ENCODE results near the gene NRF1.
"Not testable (repeated sequence)": the region's sequence is repeated elsewhere in the genome, so short reads cannot be mapped to it uniquely, and the experiment has no call there.

Gene NRF1

DNA sequence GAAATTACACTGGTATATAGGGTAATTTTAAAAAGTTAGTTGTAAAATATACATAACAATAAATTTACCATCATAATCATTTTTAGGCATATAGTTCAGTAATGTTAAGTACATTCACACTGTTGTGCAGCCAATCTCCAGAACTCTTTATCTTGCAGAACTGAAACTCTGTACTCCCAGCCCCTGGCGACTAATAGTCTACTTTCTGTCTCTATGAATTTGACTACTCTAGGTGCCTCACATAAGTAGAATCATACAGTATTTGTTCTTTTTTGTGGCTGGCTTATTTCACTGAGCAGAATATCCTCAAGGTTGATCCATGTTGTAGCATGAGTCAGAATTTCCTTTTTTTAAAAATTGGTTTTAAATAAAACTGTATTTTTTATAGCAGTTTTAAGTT lies 41.4 kb downstream of the NRF1 start:
- Histone ChIP-seq H3K9me3 (ENCODE audit: control insufficient read depth, low read depth, low read length) (no peaks in the 10 kb centered on the region), H3K27ac (ENCODE audit: low read length) (no peak overlapping the region), H3K4me1 (ENCODE audit: control insufficient read depth, low read depth, low read length) (peaks cover 20% of the 10 kb centered on the region), H3K27me3 (ENCODE audit: control insufficient read depth, insufficient read depth, low read length) (no peaks in the 10 kb centered on the region), H3K4me3 (ENCODE audit: low read length) (no peak overlapping the region), H3K36me3 (ENCODE audit: control insufficient read depth, low read depth, low read length) (peaks cover 9% of the 10 kb centered on the region), H3K9ac (ENCODE audit: low read length) (no peak overlapping the region)

- Histone ChIP-seq H3K9ac (ENCODE audit: low read length) (no peak overlapping the region), H3K4me3 (ENCODE audit: low read length) (no peak overlapping the region), H3K4me1 (ENCODE audit: control insufficient read depth, low read depth, low read length) (peaks cover 4% of the 10 kb centered on the region), H3K27ac (ENCODE audit: low read length) (no peak overlapping the region), H3K27me3 (ENCODE audit: control insufficient read depth, insufficient read depth, low read length) (no peaks in the 10 kb centered on the region), H3K9me3 (ENCODE audit: control insufficient read depth, low read depth, low read length) (peaks cover 2% of the 10 kb centered on the region), H3K36me3 (ENCODE audit: control insufficient read depth, low read depth, low read length) (peaks cover 22% of the 10 kb centered on the region)
These were observed 44.3 kb downstream of the NRF1 start for GRCh38 chr7:129655811-129656210.

- H3K9me3 ChIP-seq (ENCODE audit: control insufficient read depth, low read depth, low read length): peaks cover 11% of the 10 kb centered on the region
- H3K27ac ChIP-seq (ENCODE audit: low read length): no peak overlapping the region
- peaks cover 26% of the 10 kb centered on the region for H3K36me3 ChIP-seq (ENCODE audit: control insufficient read depth, low read depth, low read length)
- H3K4me1 ChIP-seq (ENCODE audit: control insufficient read depth, low read depth, low read length): no peaks in the 10 kb centered on the region
- no peak overlapping the region for H3K4me3 ChIP-seq (ENCODE audit: low read length)
- H3K27me3 ChIP-seq (ENCODE audit: control insufficient read depth, insufficient read depth, low read length): no peaks in the 10 kb centered on the region
- H3K9ac ChIP-seq (ENCODE audit: low read length): no peak overlapping the region
These were observed 45.8 kb downstream of the NRF1 start for GRCh38 chr7:129657363-129657762.

- H3K9me3 ChIP-seq (ENCODE audit: control insufficient read depth, low read depth, low read length): peaks cover 11% of the 10 kb centered on the region
- H3K27me3 ChIP-seq (ENCODE audit: control insufficient read depth, insufficient read depth, low read length); H3K9ac ChIP-seq (ENCODE audit: low read length); H3K4me1 ChIP-seq (ENCODE audit: control insufficient read depth, low read depth, low read length); H3K4me3 ChIP-seq (ENCODE audit: low read length); H3K27ac ChIP-seq (ENCODE audit: low read length): not testable (repeated sequence)
- peaks cover 26% of the 10 kb centered on the region for H3K36me3 ChIP-seq (ENCODE audit: control insufficient read depth, low read depth, low read length)
These were observed 48.4 kb downstream of the NRF1 start for GRCh38 chr7:129659907-129660306.

DNA sequence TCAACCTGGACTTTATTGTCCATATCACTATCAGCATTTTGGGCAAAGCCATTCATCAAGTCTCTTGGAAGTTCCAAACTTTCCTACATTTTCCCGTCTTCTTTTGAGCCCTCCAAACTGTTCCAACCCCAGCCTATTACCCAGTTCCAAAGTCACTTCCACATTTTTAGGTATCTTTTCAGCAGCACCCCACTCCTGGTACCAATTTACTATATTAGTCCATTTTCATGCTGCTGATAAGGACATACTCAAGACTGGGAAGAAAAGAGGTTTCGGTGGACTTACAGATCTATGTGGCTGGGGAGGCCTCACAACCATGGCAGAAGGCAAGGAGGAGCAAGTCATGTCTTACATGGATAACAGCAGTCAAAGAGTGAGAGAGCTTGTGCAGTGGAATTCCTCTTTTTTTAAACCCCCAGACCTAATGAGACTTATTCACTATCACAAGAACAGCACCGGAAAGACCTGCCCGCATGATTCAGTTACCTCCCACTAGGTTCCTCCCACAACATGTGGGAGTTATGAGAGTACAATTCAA lies 50.2 kb downstream of the NRF1 start:
- Histone ChIP-seq H3K9me3 (ENCODE audit: control insufficient read depth, low read depth, low read length) (peaks cover 11% of the 10 kb centered on the region), H3K9ac (ENCODE audit: low read length) (no peak overlapping the region), H3K4me1 (ENCODE audit: control insufficient read depth, low read depth, low read length) (no peaks in the 10 kb centered on the region), H3K27ac (ENCODE audit: low read length) (no peak overlapping the region), H3K36me3 (ENCODE audit: control insufficient read depth, low read depth, low read length) (peaks cover 26% of the 10 kb centered on the region), H3K27me3 (ENCODE audit: control insufficient read depth, insufficient read depth, low read length) (no peaks in the 10 kb centered on the region), H3K4me3 (ENCODE audit: low read length) (no peak overlapping the region)

DNA sequence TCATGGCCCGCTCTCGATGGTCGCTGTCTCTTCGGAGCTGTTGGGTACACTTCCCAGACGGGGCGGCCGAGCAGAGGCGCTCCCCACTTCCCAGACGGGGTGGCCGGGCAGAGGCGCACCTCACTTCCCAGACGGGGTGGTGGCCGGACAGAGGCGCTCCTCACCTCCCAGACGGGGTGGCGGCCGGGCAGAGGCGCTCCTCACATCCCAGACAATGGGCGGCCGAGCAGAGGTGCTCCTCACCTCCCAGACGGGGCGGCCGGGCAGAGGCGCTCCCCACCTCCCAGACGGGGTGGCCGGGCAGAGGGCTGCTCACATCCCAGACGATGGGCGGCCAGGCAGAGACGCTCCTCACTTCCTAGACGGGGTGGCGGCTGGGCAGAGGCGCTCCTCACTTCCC lies 51.7 kb downstream of the NRF1 start:
- not testable (repeated sequence) for H3K9ac ChIP-seq (ENCODE audit: low read length); H3K27ac ChIP-seq (ENCODE audit: low read length); H3K4me3 ChIP-seq (ENCODE audit: low read length); H3K4me1 ChIP-seq (ENCODE audit: control insufficient read depth, low read depth, low read length); H3K27me3 ChIP-seq (ENCODE audit: control insufficient read depth, insufficient read depth, low read length)
- peaks cover 11% of the 10 kb centered on the region for H3K9me3 ChIP-seq (ENCODE audit: control insufficient read depth, low read depth, low read length)
- peaks cover 13% of the 10 kb centered on the region for H3K36me3 ChIP-seq (ENCODE audit: control insufficient read depth, low read depth, low read length)

DNA sequence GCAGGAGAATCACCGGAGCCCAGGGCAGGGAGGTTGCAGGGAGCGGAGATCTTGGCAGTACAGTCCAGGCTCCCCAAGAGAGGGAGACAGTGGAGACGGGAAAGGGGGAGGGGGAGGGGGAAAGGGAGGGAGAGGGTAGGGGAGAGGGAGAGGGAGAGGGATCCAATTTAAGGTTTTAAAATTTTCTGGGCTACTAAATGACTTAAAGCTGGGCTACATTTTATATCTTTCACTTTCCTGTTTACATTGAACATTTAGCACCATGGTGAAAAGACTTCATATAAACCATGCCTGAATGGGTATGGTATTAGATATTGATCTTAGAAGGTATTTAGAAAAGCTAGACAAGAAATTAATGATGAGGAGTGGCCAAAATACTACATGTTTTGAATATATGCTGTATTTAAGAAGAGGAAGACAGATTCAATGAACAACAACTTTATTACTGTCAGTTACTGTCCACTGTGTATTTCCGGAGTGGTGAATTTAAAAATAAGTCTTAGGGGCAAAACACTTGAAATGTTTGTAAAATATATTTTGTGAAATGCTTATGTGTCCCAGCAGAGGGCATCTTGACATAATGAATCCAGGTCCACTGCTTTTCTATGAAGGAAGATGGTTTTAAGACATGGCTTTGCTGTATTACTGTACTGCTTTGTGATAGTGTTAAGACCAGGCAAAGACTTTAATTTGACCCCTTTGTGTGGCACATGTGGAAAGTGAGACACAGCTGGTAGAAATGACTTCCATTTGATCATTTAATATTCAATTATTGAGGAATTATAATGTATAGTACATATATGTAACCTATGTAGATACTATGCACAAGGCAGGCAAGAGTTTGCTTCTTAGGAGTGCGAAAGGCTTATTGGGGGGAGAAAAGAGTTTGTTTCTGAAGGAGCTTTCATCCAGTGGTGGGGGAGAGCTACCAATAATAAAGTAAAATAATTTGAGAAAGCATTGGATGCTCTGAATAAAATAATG lies 52.8 kb downstream of the NRF1 start:
- H3K27ac ChIP-seq (ENCODE audit: low read length): no peak overlapping the region

DNA sequence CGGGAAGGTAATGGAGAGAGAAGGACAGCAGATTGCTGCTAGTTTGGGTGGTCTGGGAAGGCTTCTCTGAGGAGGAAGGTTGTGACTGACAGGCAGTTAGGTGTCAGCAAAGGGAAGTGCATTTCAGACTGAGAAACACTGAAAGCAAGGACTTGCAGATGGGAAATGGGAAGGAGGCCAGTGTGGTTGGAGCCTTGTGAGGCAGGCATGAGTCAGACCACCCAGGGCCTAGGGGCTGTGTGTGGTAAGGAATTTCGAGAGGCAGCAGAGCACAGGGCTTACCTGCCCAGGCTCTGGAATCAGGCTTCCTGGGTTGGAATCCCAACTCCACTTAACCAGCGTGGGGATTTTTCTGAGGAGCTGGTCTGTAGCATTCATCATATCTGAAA lies 53.5 kb downstream of the NRF1 start:
- no peaks in the 10 kb centered on the region for H3K27me3 ChIP-seq (ENCODE audit: control insufficient read depth, insufficient read depth, low read length)
- peaks cover 11% of the 10 kb centered on the region for H3K9me3 ChIP-seq (ENCODE audit: control insufficient read depth, low read depth, low read length)
- no peaks in the 10 kb centered on the region for H3K4me1 ChIP-seq (ENCODE audit: control insufficient read depth, low read depth, low read length)
- no peak overlapping the region for H3K9ac ChIP-seq (ENCODE audit: low read length)
- peaks cover 4% of the 10 kb centered on the region for H3K36me3 ChIP-seq (ENCODE audit: control insufficient read depth, low read depth, low read length)
- no peak overlapping the region for H3K4me3 ChIP-seq (ENCODE audit: low read length)
- H3K27ac ChIP-seq (ENCODE audit: low read length): no peak overlapping the region

More for the DNA sequence above, 52.8 kb downstream of the NRF1 start:
- H3K27me3 ChIP-seq (ENCODE audit: control insufficient read depth, insufficient read depth, low read length): no peaks in the 10 kb centered on the region
- H3K9me3 ChIP-seq (ENCODE audit: control insufficient read depth, low read depth, low read length): peaks cover 11% of the 10 kb centered on the region
- no peaks in the 10 kb centered on the region for H3K4me1 ChIP-seq (ENCODE audit: control insufficient read depth, low read depth, low read length)
- no peak overlapping the region for H3K4me3 ChIP-seq (ENCODE audit: low read length)
- no peak overlapping the region for H3K9ac ChIP-seq (ENCODE audit: low read length)
- H3K36me3 ChIP-seq (ENCODE audit: control insufficient read depth, low read depth, low read length): peaks cover 10% of the 10 kb centered on the region

- no peaks in the 10 kb centered on the region for H3K4me1 ChIP-seq (ENCODE audit: control insufficient read depth, low read depth, low read length)
- H3K36me3 ChIP-seq (ENCODE audit: control insufficient read depth, low read depth, low read length): peaks cover under 1% of the 10 kb centered on the region
- no peak overlapping the region for H3K27ac ChIP-seq (ENCODE audit: low read length)
- H3K27me3 ChIP-seq (ENCODE audit: control insufficient read depth, insufficient read depth, low read length): no peaks in the 10 kb centered on the region
- no peak overlapping the region for H3K9ac ChIP-seq (ENCODE audit: low read length)
- H3K4me3 ChIP-seq (ENCODE audit: low read length): no peak overlapping the region
- H3K9me3 ChIP-seq (ENCODE audit: control insufficient read depth, low read depth, low read length): no peaks in the 10 kb centered on the region
These were observed 55.6 kb downstream of the NRF1 start for GRCh38 chr7:129667116-129667515.

- H3K9ac ChIP-seq (ENCODE audit: low read length): no peak overlapping the region
- no peaks in the 10 kb centered on the region for H3K4me1 ChIP-seq (ENCODE audit: control insufficient read depth, low read depth, low read length)
- no peaks in the 10 kb centered on the region for H3K9me3 ChIP-seq (ENCODE audit: control insufficient read depth, low read depth, low read length)
- peaks cover 5% of the 10 kb centered on the region for H3K36me3 ChIP-seq (ENCODE audit: control insufficient read depth, low read depth, low read length)
- no peaks in the 10 kb centered on the region for H3K27me3 ChIP-seq (ENCODE audit: control insufficient read depth, insufficient read depth, low read length)
- no peak overlapping the region for H3K27ac ChIP-seq (ENCODE audit: low read length)
- H3K4me3 ChIP-seq (ENCODE audit: low read length): no peak overlapping the region
These were observed 56.0 kb downstream of the NRF1 start for GRCh38 chr7:129667551-129667950.

- Histone ChIP-seq H3K36me3 (ENCODE audit: control insufficient read depth, low read depth, low read length) (peaks cover 10% of the 10 kb centered on the region), H3K4me3 (ENCODE audit: low read length) (no peak overlapping the region), H3K9ac (ENCODE audit: low read length) (no peak overlapping the region)
These were observed 58.4 kb downstream of the NRF1 start for GRCh38 chr7:129669901-129670300.

DNA sequence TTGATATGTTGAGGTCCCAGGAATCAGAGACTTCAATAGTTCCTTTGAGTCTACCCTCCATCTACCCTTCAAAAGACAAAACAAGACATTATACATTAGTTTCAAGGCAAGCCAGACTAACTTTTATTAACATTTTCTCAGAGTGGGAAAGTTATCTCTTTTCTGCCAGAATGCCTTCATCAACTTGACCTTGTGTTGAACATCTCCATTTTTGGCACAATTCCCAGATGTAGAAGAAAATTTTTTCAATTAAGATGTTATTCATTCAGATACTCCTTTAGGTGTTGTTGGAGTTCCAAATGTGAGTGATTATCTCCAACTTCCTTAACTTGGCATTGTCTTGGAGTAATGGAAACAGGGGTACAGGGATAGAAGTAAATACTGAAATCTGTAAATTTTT lies 59.1 kb downstream of the NRF1 start:
- Histone ChIP-seq H3K27me3 (ENCODE audit: control insufficient read depth, insufficient read depth, low read length) (no peaks in the 10 kb centered on the region), H3K27ac (ENCODE audit: low read length) (no peak overlapping the region), H3K4me3 (ENCODE audit: low read length) (no peak overlapping the region), H3K9me3 (ENCODE audit: control insufficient read depth, low read depth, low read length) (no peaks in the 10 kb centered on the region), H3K9ac (ENCODE audit: low read length) (no peak overlapping the region), H3K36me3 (ENCODE audit: control insufficient read depth, low read depth, low read length) (peaks cover 15% of the 10 kb centered on the region), H3K4me1 (ENCODE audit: control insufficient read depth, low read depth, low read length) (no peaks in the 10 kb centered on the region)

More at GRCh38 chr7:129669901-129670300, 58.4 kb downstream of the NRF1 start:
- no peaks in the 10 kb centered on the region for H3K9me3 ChIP-seq (ENCODE audit: control insufficient read depth, low read depth, low read length)
- H3K27ac ChIP-seq (ENCODE audit: low read length): no peak overlapping the region
- H3K27me3 ChIP-seq (ENCODE audit: control insufficient read depth, insufficient read depth, low read length): no peaks in the 10 kb centered on the region
- H3K4me1 ChIP-seq (ENCODE audit: control insufficient read depth, low read depth, low read length): no peaks in the 10 kb centered on the region

Data from iPS-18a (cell line).